NCI-H2196 treated with DMSO at 0.1 percent for 48 hours (cell line): ENCODE measurements around the gene SLC9B2.

Experiments used
- DNase-seq: peaks from one replicate; lab custom pipeline; 2025; ENCODE audit not compliant: unreplicated experiment; lab: John Stamatoyannopoulos, UW

SLC9B2 gene

GRCh38 chr4:103079621-103080020 lies 3.1 kb upstream of the SLC9B2 start:
- no peak for DNase-seq

- no peak for DNase-seq
Observed at GRCh38 chr4:103075894-103076746, 441 bp downstream of the SLC9B2 start.

- DNase-seq = no peak
Observed at GRCh38 chr4:103075435-103075893, 1.1 kb downstream of the SLC9B2 start.

GRCh38 chr4:103074744-103075434 lies 1.7 kb downstream of the SLC9B2 start:
- no peak for DNase-seq

- DNase-seq = no peak
Observed at GRCh38 chr4:103073792-103074438, 2.6 kb downstream of the SLC9B2 start.

GRCh38 chr4:103067841-103068547 lies 8.6 kb downstream of the SLC9B2 start:
- no peak for DNase-seq

GRCh38 chr4:103060453-103061148 lies 16.0 kb downstream of the SLC9B2 start:
- DNase-seq = no peak

- no peak for DNase-seq
Observed at GRCh38 chr4:103054030-103054429, 22.5 kb downstream of the SLC9B2 start.

GRCh38 chr4:103052779-103053178 lies 23.8 kb downstream of the SLC9B2 start:
- DNase-seq = no peak

GRCh38 chr4:103052145-103052544 lies 24.4 kb downstream of the SLC9B2 start:
- no peak for DNase-seq

GRCh38 chr4:103050736-103051436 lies 25.7 kb downstream of the SLC9B2 start:
- no peak for DNase-seq

- DNase-seq = no peak
Observed at GRCh38 chr4:103046416-103047290, 29.9 kb downstream of the SLC9B2 start.

GRCh38 chr4:103044183-103044582 lies 32.4 kb downstream of the SLC9B2 start:
- no peak for DNase-seq

- no peak for DNase-seq
Observed at GRCh38 chr4:103036169-103036568, 40.4 kb downstream of the SLC9B2 start.

GRCh38 chr4:103032574-103032973 lies 44.0 kb downstream of the SLC9B2 start:
- no peak for DNase-seq

- no peak for DNase-seq
Observed at GRCh38 chr4:103030791-103031190, 45.8 kb downstream of the SLC9B2 start.

GRCh38 chr4:103029300-103029699 lies 47.3 kb downstream of the SLC9B2 start:
- DNase-seq = no peak

GRCh38 chr4:103026868-103027267 lies 49.7 kb downstream of the SLC9B2 start:
- DNase-seq = no peak

- no peak for DNase-seq
Observed at GRCh38 chr4:103024996-103025395, 51.6 kb downstream of the SLC9B2 start.
